Transverse colon (tissue), 4 donors: ENCODE data around the gene SIL1.

Experiments
- CTCF ChIP-seq, 5 experiments: fragments of 200-600 bp in 3 of 5; fragments of 450-650 bp in 2 of 5; sonication (generic) in 3 of 5; IDR thresholded peaks; 1 replicate in 2 of 5; 2 replicates in 3 of 5; pipeline ENCODE4 v1.5.1; 2016 to 2017; ENCODE audit warnings: antibody characterized with exemption in 5 of 5, inconsistent platforms in 3 of 5, mild to moderate bottlenecking in 2 of 5, moderate library complexity in 1 of 5
- POLR2A ChIP-seq: fragments of 450-650 bp; IDR thresholded peaks from one replicate; pipeline ENCODE4 v1.6.1; 2016; ENCODE audit warnings: antibody characterized with exemption, mild to moderate bottlenecking, moderate library complexity
- POLR2AphosphoS5 ChIP-seq, 3 donors: sonication (generic); formaldehyde crosslinking; IDR thresholded peaks; one replicate each; pipeline ENCODE4 v1.6.1; 2016; ENCODE audit warnings: antibody characterized with exemption in 3 of 3

GRCh38 chr5:139014726-139015125, 183.4 kb downstream of the SIL1 start:
- TF ChIP-seq CTCF (IDR thresholded peaks at IDR 0.05) (no peak), POLR2AphosphoS5 (IDR thresholded peaks at IDR 0.05) (no peak), POLR2A (no peak)
